ENCODE measurements around the gene FXR2.
"Not testable (repeated sequence)": the region's sequence is repeated elsewhere in the genome, so short reads cannot be mapped to it uniquely, and the experiment has no call there.

Gene FXR2

GRCh38 chr17:7627250-7628121 is 12.8 kb upstream of the FXR2 start, which contains the start of gene SAT2:
Gene SAT2, minus strand, starts transcription at chr17:7627821. Its CDS starts 186 bp downstream, at chr17:7627635.
- DNase-seq: peak; percentile 89

DNA sequence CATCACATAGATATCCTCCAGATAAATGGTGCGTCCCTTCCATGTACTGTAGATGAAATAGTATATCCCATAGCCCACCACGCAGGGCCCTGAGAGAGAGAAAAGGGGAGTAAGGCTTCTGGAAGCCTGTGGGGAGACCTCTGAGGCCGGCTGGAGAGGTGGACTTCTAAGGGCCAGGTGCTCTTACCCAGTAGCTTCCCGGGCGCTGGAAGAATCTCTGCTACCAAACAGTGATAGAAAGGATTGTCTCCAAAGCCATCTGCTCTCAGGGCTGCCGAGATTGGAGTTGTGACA is 12.2 kb upstream of the FXR2 start:
- DNase-seq: no peak

DNA sequence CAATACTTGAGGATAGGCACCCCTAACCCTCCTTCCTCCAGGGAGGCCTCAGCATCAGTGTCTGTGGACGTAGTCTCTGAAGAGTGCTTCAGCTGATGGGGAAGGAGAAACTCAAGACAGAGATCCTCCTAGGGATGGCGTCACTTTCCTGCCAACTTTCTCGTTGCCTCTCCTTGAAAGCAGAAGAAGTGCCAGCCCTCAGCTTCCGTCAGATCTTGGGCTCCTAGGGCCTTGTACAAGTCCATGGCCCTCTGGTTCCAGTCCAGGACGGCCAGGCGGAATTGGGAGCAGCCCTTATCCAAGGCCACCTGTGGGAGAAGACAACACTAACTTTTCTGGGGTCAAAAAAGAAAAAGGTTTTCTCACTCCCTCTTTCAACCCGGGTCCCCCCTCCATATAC is 11.6 kb upstream of the FXR2 start:
- DNase-seq: no peak

DNA sequence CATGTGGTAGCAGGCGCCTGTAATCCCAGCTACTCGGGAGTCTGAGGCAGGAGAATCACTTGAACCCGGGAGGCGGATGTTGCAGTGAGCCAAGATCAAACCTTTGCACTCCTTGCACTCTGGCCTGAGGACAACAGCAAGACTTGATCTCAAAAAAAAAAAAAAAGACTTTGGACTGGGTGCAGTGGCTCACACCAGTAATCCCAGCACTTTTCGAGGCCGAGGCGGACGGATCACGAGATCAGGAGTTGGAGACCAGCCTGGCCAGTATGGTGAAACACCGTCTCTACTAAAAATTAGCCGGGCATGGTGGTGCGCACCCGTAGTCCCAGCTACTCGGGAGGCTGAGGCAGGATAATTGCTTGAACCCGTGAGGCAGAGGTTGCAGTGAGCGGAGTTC is 11.1 kb upstream of the FXR2 start:
- DNase-seq: not testable (repeated sequence)

- DNase-seq: no peak
Observed at GRCh38 chr17:7623661-7624060, 9.0 kb upstream of the FXR2 start.

- DNase-seq: no peak
Observed at GRCh38 chr17:7620835-7621234, 6.1 kb upstream of the FXR2 start.

DNA sequence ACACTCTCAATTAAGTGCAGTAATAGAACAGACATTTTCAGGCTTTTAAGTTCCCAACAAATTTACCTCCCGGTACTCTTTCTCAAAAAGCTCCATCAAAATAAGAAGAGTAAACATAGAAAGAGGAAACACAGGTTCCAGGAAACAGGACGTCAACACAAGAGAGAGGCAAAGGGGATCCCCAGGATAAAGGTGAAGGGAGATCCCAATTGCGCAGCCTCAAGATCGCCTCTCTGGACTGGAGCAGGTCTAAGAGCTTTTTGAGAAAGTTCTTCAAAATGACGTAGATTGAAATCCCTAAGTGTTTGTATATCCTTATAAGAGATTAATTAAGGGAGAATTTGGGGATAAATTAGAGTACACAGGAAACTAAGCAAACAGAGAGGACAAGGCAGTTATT is 3.9 kb upstream of the FXR2 start:
- DNase-seq: no peak

GRCh38 chr17:7615265-7615747 is 609 bp upstream of the FXR2 start:
- no peak for DNase-seq

DNA sequence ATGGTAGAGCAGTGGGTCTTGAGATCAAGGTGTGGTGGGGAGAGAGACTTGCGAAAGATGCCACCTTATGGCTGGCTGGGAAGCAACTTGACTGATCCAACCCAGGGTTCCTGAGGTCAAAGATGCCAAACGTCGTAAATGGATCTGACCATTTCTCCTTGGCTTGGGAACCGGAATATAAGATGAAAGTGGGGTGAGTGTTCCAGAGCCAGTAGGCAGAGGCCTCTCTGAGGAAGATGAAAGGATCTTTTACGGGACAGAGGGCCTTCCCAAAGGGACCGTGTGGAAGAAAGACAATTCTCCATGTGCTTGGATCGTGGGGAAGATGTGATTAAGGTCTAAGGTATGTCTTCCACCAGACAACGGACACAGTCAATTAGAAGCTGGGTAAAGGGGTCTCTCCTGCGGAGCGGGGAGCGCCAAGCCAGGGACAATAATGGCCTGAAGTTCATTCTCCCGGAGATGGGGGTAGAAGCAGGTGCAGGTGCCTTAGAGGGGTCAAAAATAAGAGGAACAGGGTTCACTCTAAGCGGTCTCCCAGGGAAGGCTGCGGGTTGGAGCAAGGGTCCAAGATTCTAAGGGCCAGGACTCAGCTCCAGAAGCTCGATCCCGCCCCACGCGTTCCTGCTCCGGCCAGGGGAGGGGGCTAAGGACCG is 800 bp downstream of the FXR2 start:
- DNase-seq: no peak

DNA sequence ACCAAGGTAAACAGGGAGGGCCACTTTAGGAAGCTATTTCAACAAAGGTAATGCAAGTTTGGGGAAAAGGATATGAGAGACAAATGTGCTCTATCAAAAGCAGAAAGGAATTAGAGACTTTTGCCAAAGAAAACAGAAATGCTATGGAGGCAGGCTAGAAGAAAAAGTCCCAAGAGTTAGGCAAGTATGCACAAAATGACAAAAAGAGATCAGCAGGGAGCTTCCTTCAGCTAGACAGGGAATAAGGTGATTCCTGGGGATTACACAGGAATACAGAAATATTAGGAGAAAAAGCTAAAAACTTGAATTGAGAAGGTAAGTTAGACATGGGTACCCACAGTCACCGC is 2.4 kb downstream of the FXR2 start:
- no peak for DNase-seq

- no peak for DNase-seq
Observed at GRCh38 chr17:7611635-7612293, 2.9 kb downstream of the FXR2 start.

- peak; percentile 13 for DNase-seq
Observed at GRCh38 chr17:7610641-7611040, 4.1 kb downstream of the FXR2 start.

DNA sequence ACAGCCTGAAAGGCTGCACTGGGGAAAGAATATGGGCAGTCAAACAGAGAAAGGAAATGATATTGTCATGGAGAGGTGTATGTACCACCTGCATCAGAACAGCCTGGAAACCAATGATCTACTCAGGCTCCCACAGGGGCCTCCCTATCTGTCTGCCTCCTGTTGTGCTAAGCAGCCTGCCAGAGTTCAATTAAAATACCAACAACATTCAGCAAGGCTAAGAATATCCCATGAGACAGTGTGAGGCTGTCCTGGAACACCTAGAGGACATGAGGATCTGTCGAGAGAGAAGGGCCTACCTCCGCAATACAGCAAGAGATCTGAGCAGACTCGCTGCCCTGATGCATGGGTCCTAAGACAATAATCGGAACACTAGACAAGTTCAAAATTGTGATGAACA is 8.4 kb downstream of the FXR2 start:
- no peak for DNase-seq

DNA sequence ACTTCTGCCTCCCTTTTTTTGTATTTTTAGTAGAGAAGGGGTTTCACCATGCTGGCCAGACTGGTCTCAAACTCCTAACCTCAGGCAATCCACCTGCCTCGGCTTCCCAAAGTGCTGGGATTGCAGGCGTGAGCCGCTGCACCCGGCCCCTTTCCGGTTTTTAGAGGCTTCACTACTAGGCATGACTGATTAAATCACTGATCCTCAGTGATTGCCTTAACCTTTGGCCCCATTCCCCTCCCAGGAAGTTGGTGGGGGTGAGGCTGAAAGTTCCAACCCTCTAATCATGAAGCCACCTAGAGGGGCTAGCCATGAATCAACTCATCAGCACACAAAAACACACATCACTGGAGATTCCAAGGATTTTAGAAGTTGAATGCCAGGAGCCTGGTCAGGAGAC is 17.1 kb downstream of the FXR2 start:
- not testable (repeated sequence) for DNase-seq

DNA sequence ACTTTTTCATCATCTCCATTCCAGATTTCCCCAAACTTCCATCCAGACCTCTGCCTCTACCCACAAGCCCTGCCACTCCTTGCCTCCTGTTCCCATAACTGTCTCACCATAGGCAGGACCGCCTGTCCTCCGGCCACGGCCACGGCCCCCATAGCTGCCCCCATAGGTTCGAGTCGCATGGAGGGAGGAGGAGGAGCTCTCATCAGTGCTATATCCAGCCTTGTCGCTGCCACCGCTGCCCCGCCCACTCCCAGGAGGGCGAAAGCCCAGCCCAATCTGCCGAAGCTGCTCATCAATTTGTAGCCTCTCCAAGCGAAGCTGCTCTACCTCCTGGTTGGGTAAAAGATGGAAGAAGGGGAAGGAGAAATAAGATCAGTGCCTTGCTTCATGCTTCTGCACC is 21.4 kb downstream of the FXR2 start:
- DNase-seq: no peak

DNA sequence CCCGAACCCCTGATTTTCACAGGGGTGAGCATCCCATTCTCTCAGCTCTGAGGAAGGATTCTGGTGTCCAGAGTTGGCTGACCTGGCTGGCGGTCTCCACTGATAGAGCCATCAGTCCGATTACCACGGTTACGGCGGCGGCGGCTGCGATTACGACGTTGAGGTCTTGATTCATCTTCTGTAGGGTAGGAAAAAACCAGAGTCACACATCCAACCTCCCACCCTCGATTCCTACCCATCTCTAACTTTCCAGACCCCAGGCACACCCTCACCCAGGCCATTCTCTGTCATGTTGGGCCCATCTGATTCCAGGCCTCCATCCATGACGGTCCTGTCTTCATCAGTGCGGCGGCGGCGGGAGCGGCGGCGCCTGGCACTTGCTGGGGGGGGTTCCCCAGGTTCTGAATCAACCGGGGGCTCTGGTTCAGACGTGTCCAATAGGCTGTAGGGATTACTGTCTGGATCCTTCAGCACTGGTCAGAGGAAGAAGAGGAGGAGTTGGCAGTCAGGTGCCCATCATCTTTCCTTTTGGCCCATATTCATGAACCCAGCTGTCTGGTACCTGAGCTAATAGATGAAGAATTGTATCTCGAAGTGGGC is 22.2 kb downstream of the FXR2 start:
- no peak for DNase-seq

- no peak for DNase-seq
Observed at GRCh38 chr17:7591596-7591995, 23.1 kb downstream of the FXR2 start.

DNA sequence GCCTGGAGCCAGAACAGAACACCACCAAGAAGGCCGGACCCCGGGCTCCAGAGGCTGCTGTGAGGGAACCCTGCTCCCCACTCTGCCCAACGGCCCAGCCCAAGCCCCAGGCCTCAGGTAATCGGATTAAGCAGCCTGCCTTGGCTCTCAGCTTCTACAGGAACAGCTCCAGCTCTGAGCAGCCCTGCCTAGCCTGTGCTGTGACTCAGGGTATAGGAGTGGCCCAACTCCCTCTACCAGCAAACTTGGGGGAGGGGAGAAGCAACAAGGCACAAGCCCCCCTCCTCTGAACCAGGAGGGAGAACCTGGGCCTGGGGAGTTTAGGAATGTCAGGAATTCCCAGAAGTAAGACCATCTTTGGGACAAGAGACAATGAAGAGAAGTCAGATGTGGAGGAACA is 24.0 kb downstream of the FXR2 start:
- DNase-seq: no peak

DNA sequence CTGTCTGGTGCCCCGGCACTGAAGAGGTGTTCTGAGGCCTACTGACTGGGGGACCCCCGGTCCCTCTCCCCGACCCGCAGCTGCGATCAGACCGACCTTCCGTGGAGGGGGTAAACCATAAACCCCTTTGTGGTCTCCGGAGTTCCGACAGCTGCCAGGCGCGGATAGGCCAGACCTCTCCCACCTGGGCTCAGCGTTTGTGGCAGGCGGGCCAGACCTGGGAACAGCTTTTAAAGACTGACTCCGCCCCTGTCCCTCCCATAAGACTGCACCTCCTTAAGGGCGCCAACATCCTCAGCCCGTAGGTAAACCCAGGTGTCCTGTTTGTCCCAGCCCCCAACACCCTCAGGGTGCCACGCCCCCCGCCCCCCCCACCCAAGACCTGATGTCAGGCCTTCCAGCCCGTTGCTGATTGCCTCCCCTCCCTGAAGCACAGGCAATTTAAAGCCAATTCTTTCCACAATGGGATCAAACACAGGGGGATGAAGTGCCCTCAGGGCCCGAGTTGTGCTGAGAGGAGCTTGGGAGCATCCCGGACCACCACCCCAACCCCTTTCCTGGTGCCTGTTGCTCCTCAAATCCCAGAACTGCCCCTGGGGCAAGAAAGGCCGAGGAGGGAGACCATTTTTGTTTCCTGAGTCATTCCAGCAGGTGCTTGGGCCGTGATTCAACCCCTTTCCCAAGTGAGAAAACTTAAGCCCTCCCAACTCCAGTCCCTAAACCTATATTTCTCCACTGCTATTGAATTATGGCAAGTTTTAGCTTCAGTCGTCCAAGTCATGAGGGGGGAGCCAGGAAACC is 24.6 kb downstream of the FXR2 start, which contains the start of gene SOX15:
TSS of gene SOX15 (minus strand) at position 204 of the 801 bp plus-strand sequence. CDS start 418 bp downstream, outside the sequence.
- DNase-seq: no peak

GRCh38 chr17:7589204-7589868 is 25.4 kb downstream of the FXR2 start:
- DNase-seq: no peak

- DNase-seq: no peak
Observed at GRCh38 chr17:7588553-7589203, 26.0 kb downstream of the FXR2 start.
